BLaER1 (cell line): ENCODE measurements around the gene PNMA8C.
"Not testable (repeated sequence)": the region's sequence is repeated elsewhere in the genome, so short reads cannot be mapped to it uniquely, and the experiment has no call there.

Experiments used
- H3K27ac ChIP-seq: shearing (Covaris generic); formaldehyde crosslinking; 2 replicates; pipeline ENCODE4 v1.8.1; 2022
- H3K27me3 ChIP-seq: shearing (Covaris generic); formaldehyde crosslinking; 2 replicates; pipeline ENCODE4 v1.8.1; 2022
- H3K36me3 ChIP-seq: shearing (Covaris generic); formaldehyde crosslinking; 2 replicates; pipeline ENCODE4 v1.8.1; 2022
- H3K4me1 ChIP-seq: shearing (Covaris generic); formaldehyde crosslinking; 2 replicates; pipeline ENCODE4 v1.8.1; 2022
- H3K4me2 ChIP-seq: shearing (Covaris generic); formaldehyde crosslinking; 2 replicates; pipeline ENCODE4 v1.8.1; 2022
- H3K4me3 ChIP-seq: shearing (Covaris generic); formaldehyde crosslinking; 2 replicates; pipeline ENCODE4 v1.8.1; 2022
- H3K9ac ChIP-seq: shearing (Covaris generic); formaldehyde crosslinking; 2 replicates; pipeline ENCODE4 v1.8.1; 2022
- H3K9me3 ChIP-seq: shearing (Covaris generic); formaldehyde crosslinking; 2 replicates; pipeline ENCODE4 v1.8.1; 2022
- H4K20me1 ChIP-seq: shearing (Covaris generic); formaldehyde crosslinking; 2 replicates; pipeline ENCODE4 v1.8.1; 2022
- Cebpa-rat ChIP-seq: shearing (Covaris generic); IDR thresholded peaks from 2 replicates; pipeline ENCODE4 v1.8.1; 2022

Gene PNMA8C

DNA sequence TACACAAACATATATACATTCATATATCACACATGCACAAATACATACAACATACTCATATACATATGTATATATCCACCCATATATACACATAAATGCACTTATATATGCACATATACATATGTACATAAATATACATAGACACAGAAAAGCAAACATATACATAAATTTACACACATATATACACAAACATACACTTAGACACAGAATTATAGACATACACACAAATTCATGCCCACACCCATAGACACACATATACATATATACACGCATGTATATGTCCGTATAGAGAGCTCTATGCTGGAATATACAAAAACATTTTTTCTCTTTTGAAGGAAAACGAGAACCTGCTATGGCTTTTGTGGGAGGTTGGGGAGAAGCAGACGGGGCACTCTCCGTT, 22.0 kb upstream of the PNMA8C start:
- Histone ChIP-seq H4K20me1 (no peaks in the 10 kb centered on the region), H3K4me3 (no peak overlapping the region), H3K4me1 (peaks cover 10% of the 10 kb centered on the region), H3K36me3 (no peaks in the 10 kb centered on the region), H3K9ac (no peak overlapping the region), H3K27ac (no peak overlapping the region), H3K27me3 (no peaks in the 10 kb centered on the region), H3K4me2 (no peak overlapping the region), H3K9me3 (peaks cover 17% of the 10 kb centered on the region)
- no peak for TF ChIP-seq Cebpa-rat

GRCh38 chr19:46449228-46449627, 20.5 kb upstream of the PNMA8C start:
- Histone ChIP-seq H3K9ac (no peak overlapping the region), H3K27me3 (no peaks in the 10 kb centered on the region), H3K36me3 (no peaks in the 10 kb centered on the region), H4K20me1 (no peaks in the 10 kb centered on the region), H3K9me3 (peaks cover 17% of the 10 kb centered on the region), H3K27ac (no peak overlapping the region), H3K4me2 (no peak overlapping the region), H3K4me3 (no peak overlapping the region), H3K4me1 (peaks cover 10% of the 10 kb centered on the region)
- TF ChIP-seq Cebpa-rat: no peak

GRCh38 chr19:46448601-46449000, 19.9 kb upstream of the PNMA8C start:
- Histone ChIP-seq H4K20me1 (no peaks in the 10 kb centered on the region), H3K27ac (no peak overlapping the region), H3K4me3 (no peak overlapping the region), H3K9me3 (peaks cover 17% of the 10 kb centered on the region), H3K9ac (no peak overlapping the region), H3K4me1 (peaks cover 10% of the 10 kb centered on the region), H3K27me3 (no peaks in the 10 kb centered on the region), H3K4me2 (no peak overlapping the region), H3K36me3 (no peaks in the 10 kb centered on the region)
- no peak for TF ChIP-seq Cebpa-rat

GRCh38 chr19:46447824-46448223, 19.1 kb upstream of the PNMA8C start:
- H4K20me1 ChIP-seq: no peaks in the 10 kb centered on the region
- H3K27ac ChIP-seq: no peak overlapping the region
- H3K9ac ChIP-seq: no peak overlapping the region
- TF ChIP-seq Cebpa-rat: no peak
- no peaks in the 10 kb centered on the region for H3K36me3 ChIP-seq
- no peaks in the 10 kb centered on the region for H3K27me3 ChIP-seq
- no peak overlapping the region for H3K4me3 ChIP-seq
- peak overlapping the region; percentile 27; the same call in 1 of the 2 replicates for H3K4me2 ChIP-seq
- H3K9me3 ChIP-seq: peaks cover 17% of the 10 kb centered on the region
- H3K4me1 ChIP-seq: peaks cover 10% of the 10 kb centered on the region

GRCh38 chr19:46447006-46447405, 18.3 kb upstream of the PNMA8C start:
- H3K4me3 ChIP-seq: no peak overlapping the region
- H3K4me2 ChIP-seq: 0 out of 2 replicates have a peak overlapping the region, but pooled peaks have one; percentile 27
- no peak for TF ChIP-seq Cebpa-rat
- H4K20me1 ChIP-seq: no peaks in the 10 kb centered on the region
- H3K9ac ChIP-seq: no peak overlapping the region
- peaks cover 17% of the 10 kb centered on the region for H3K9me3 ChIP-seq
- no peak overlapping the region for H3K27ac ChIP-seq
- H3K36me3 ChIP-seq: no peaks in the 10 kb centered on the region
- H3K27me3 ChIP-seq: no peaks in the 10 kb centered on the region
- peaks cover 10% of the 10 kb centered on the region for H3K4me1 ChIP-seq

GRCh38 chr19:46446021-46446420, 17.3 kb upstream of the PNMA8C start:
- no peak overlapping the region for H3K4me2 ChIP-seq
- peaks cover 10% of the 10 kb centered on the region for H3K4me1 ChIP-seq
- H3K36me3 ChIP-seq: no peaks in the 10 kb centered on the region
- no peak overlapping the region for H3K27ac ChIP-seq
- peaks cover 17% of the 10 kb centered on the region for H3K9me3 ChIP-seq
- TF ChIP-seq Cebpa-rat: no peak
- no peak overlapping the region for H3K9ac ChIP-seq
- no peak overlapping the region for H3K4me3 ChIP-seq
- no peaks in the 10 kb centered on the region for H3K27me3 ChIP-seq
- H4K20me1 ChIP-seq: no peaks in the 10 kb centered on the region

DNA sequence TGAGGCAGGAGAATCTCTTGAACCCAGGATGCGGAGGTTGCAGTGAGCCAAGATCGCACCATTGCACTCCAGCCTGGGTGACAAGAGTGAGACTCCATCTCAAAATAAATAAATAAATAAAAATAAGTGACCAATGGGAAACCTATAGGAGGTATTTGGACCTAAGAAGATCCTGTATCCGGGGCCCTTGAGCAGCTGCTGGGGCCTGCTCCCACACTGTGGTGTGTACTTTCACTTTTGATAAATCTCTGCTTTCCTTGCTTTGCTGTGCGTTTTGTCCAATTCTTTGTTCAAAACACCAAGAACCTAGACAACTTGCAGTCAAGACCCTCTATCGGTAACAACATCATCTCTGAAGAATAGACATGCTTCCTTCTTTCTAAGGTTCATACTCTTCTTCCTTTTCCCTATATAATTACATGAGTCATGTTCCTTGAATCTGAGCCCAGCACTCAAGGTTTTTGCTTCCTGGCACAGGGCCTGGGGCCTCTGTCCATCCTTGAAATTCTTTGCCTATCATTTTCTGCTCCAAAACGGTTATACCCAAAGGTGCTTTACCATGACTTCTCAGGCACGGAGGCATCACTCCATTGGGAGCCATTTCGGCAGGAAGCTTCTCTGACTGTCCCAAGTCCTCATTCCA, 14.2 kb upstream of the PNMA8C start:
- no peak for TF ChIP-seq Cebpa-rat
- Histone ChIP-seq H3K4me3 (no peak overlapping the region), H3K9me3 (no peaks in the 10 kb centered on the region), H3K4me2 (no peak overlapping the region), H3K4me1 (peaks cover 8% of the 10 kb centered on the region), H3K27me3 (no peaks in the 10 kb centered on the region), H4K20me1 (no peaks in the 10 kb centered on the region), H3K36me3 (no peaks in the 10 kb centered on the region), H3K9ac (no peak overlapping the region), H3K27ac (no peak overlapping the region)

DNA sequence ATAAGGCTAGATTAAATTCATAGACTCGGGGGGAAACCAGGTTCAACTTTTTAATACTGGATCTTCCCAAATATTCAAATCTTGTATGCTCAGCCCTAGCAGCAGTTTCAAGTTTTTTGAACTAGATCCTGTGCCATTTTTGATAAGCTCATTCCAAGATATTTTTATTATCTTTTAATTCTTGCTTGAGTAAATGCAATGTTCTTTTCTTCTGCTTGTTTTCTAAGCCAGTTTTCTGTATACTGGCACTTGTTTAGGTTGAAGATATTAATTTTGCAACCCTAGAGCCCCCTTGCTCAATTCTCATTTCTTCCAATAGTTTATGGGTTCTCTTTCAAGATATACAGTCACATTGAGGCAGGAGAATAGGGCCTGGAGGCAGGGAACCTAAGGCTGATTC, 13.1 kb upstream of the PNMA8C start:
- no peaks in the 10 kb centered on the region for H3K36me3 ChIP-seq
- no peaks in the 10 kb centered on the region for H3K27me3 ChIP-seq
- H3K4me1 ChIP-seq: no peaks in the 10 kb centered on the region
- no peaks in the 10 kb centered on the region for H3K9me3 ChIP-seq
- H3K4me2 ChIP-seq: no peak overlapping the region
- H3K4me3 ChIP-seq: no peak overlapping the region
- H4K20me1 ChIP-seq: no peaks in the 10 kb centered on the region
- no peak overlapping the region for H3K9ac ChIP-seq
- no peak for TF ChIP-seq Cebpa-rat
- no peak overlapping the region for H3K27ac ChIP-seq

GRCh38 chr19:46435689-46436088, 7.0 kb upstream of the PNMA8C start:
- not testable (repeated sequence) for H3K9me3 ChIP-seq, H3K9ac ChIP-seq, H3K27ac ChIP-seq, H3K4me2 ChIP-seq, H4K20me1 ChIP-seq, H3K27me3 ChIP-seq, H3K4me3 ChIP-seq, H3K36me3 ChIP-seq
- peaks cover 12% of the 10 kb centered on the region for H3K4me1 ChIP-seq

GRCh38 chr19:46435009-46435408, 6.3 kb upstream of the PNMA8C start:
- H3K4me2 ChIP-seq: no peak overlapping the region
- H3K9ac ChIP-seq: no peak overlapping the region
- H3K4me3 ChIP-seq: no peak overlapping the region
- TF ChIP-seq Cebpa-rat: no peak
- H3K4me1 ChIP-seq: peaks cover 19% of the 10 kb centered on the region
- H4K20me1 ChIP-seq: no peaks in the 10 kb centered on the region
- H3K27ac ChIP-seq: no peak overlapping the region
- H3K36me3 ChIP-seq: no peaks in the 10 kb centered on the region
- no peaks in the 10 kb centered on the region for H3K27me3 ChIP-seq
- H3K9me3 ChIP-seq: no peaks in the 10 kb centered on the region

GRCh38 chr19:46433470-46433869, 4.7 kb upstream of the PNMA8C start:
- H3K9me3 ChIP-seq, H3K4me2 ChIP-seq, H3K9ac ChIP-seq, H3K4me3 ChIP-seq, H3K36me3 ChIP-seq, H4K20me1 ChIP-seq, H3K27me3 ChIP-seq, H3K27ac ChIP-seq: not testable (repeated sequence)
- H3K4me1 ChIP-seq: peaks cover 33% of the 10 kb centered on the region
